ENCODE measurements around the gene ZDHHC7. TPM values are rescaled to one million over a fixed set of nuclear protein-coding genes. Genes with fewer than 3 reads are reported as not detected.
"Not testable (repeated sequence)": the region's sequence is repeated elsewhere in the genome, so short reads cannot be mapped to it uniquely, and the experiment has no call there.

Gene ZDHHC7, protein sequence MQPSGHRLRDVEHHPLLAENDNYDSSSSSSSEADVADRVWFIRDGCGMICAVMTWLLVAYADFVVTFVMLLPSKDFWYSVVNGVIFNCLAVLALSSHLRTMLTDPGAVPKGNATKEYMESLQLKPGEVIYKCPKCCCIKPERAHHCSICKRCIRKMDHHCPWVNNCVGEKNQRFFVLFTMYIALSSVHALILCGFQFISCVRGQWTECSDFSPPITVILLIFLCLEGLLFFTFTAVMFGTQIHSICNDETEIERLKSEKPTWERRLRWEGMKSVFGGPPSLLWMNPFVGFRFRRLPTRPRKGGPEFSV
- total RNA-seq = 10 to 100 TPM; 24.2 to 24.9 TPM

DNA sequence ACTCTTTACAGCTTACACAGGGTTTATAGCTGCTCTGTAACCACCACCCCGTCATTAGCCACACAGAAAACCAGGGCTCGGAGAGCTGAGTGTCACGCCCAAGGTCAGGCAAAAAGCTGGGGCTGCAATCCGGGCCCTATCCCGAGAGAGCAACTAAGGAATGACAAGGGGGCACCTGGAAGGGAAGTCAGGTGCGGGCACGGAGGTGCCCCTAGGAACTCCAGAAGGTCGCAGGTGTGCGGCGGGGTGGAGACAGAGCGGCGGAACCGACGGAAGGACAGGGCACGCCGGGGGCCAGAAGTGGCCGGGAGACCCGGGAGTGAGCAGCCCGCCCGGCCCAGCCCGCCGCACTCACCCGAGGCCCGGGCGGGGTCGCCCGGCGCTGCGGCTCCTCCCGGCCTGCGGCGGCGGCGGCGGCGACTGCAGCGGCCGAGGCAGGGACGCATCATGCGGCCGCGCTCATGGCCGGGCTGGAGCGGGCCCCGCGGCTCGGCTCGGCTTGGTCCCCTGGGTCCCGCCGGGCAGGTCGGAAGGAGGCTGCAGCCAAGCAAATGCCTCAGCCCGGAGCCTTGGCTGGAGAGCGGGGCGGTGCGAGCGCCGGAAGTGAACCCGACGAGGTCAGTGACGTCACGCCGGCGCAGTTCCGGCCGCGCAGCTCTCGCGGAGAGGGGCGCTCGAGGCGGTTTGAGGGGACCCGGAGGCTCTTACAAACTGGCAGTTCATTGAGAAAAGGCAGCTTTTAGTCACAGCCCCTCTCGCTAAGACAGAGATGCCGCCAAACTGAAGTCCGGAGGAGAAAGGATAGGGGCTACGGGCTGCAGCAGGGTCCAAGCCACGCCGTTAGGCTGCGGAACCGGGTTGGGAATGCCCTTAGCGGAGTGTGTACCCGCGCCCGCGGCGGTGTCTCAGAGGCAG is at the start of gene ZDHHC7:
ZDHHC7 (minus strand) TSS at position 605 of the 915 bp plus-strand sequence. CDS start 20,917 bp downstream, outside the sequence.
- peak within 1 kb of the TSS; percentile 98 to 99 for H3K27ac Mint-ChIP-seq
- peak; percentile 97 to 98 for ATAC-seq
- H3K9me3 Mint-ChIP-seq = no peaks in the 10 kb centered on the region
- H3K36me3 Mint-ChIP-seq = peaks cover 14 to 16% of the 10 kb centered on the region in 2 donors
- peak; percentile 81 to 87 for DNase-seq (ENCODE audit: low spot score in 2 of 2)

- no peak overlapping the region for H3K27ac Mint-ChIP-seq
- no peaks in the 10 kb centered on the region for H3K9me3 Mint-ChIP-seq
- no peaks in the 10 kb centered on the region for H3K36me3 Mint-ChIP-seq
- DNase-seq (ENCODE audit: low spot score in 2 of 2) (no peak), ATAC-seq (no peak)
Measured at GRCh38 chr16:85058909-85059308, 47.6 kb upstream of the ZDHHC7 start.

DNA sequence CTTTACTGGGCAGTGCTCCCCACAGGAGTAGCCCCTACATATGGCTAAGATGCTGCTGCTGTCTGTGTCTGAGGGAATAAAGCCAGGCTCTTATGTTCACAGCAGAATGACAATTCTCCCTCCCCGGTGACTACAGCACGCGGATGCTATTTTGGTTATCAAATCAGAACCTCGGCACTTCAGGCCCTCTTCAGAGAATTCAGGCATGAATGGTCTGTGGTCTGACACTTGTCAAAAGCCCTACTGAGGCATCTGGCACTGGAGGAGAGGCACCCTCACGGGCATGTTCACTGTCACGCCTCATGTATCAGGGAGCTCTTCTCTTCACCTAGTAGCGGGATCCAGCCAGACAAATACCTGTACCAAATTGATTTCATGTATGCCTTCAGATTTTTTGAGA is 46.6 kb upstream of the ZDHHC7 start:
- no peaks in the 10 kb centered on the region for H3K36me3 Mint-ChIP-seq
- ATAC-seq = no peak
- H3K9me3 Mint-ChIP-seq = no peaks in the 10 kb centered on the region
- H3K27ac Mint-ChIP-seq = peak overlapping the region; percentile 18 to 44
- no peak for DNase-seq (ENCODE audit: low spot score in 2 of 2)

- H3K27ac Mint-ChIP-seq = peak overlapping the region; percentile 18 to 63
Measured at GRCh38 chr16:85057212-85057889, 46.0 kb upstream of the ZDHHC7 start.

GRCh38 chr16:85056211-85056748 is 44.9 kb upstream of the ZDHHC7 start:
- Mint-ChIP-seq H3K27ac (peak overlapping the region; percentile 82 to 84), H3K9me3 (no peaks in the 10 kb centered on the region), H3K36me3 (no peaks in the 10 kb centered on the region)
- ATAC-seq (no peak), DNase-seq (ENCODE audit: low spot score in 2 of 2) (no peak)

More at GRCh38 chr16:85057212-85057889, 46.0 kb upstream of the ZDHHC7 start:
- no peak for ATAC-seq
- Mint-ChIP-seq H3K36me3 (no peaks in the 10 kb centered on the region), H3K9me3 (no peaks in the 10 kb centered on the region)
- DNase-seq (ENCODE audit: low spot score in 2 of 2) = no peak

DNA sequence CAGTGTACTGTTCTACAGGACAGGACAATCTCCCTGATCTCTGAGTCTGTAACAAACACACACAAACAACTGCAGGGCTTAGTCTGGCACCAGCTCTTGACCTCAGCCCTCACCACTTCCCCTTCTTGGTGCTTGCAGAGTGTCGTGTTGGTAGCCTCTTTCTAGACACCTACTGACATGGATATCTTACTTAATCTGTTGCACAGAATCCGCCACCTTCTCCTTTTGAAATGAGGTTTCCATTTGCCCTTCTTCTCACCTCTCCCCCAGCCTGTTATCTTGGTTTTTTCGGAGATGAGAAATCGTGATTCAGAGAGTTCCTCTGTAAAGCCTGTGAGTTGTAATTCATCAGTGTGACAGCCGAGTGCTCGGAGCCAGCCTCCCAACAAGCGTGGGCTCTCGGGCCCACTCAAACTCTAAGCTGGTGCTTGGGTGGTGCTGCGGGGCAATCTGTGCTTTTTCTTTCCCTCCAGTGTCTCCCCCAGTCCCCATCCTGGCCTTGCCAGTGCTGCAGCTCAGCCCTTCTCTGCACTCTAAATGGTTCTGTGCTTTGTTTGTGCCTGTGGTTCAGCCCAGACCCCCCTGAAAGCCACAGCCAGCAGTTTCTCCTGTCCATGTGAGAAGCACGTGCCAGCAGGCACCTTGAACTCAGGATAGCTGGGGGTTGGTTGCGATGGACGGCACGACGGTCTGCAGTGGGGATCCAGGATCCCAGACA is 44.3 kb upstream of the ZDHHC7 start:
- Mint-ChIP-seq H3K36me3 (no peaks in the 10 kb centered on the region), H3K9me3 (no peaks in the 10 kb centered on the region), H3K27ac (peak overlapping the region; percentile 82 to 84)
- DNase-seq (ENCODE audit: low spot score in 2 of 2) (peak; percentile 49 to 75), ATAC-seq (peak; percentile 92 to 95)

DNA sequence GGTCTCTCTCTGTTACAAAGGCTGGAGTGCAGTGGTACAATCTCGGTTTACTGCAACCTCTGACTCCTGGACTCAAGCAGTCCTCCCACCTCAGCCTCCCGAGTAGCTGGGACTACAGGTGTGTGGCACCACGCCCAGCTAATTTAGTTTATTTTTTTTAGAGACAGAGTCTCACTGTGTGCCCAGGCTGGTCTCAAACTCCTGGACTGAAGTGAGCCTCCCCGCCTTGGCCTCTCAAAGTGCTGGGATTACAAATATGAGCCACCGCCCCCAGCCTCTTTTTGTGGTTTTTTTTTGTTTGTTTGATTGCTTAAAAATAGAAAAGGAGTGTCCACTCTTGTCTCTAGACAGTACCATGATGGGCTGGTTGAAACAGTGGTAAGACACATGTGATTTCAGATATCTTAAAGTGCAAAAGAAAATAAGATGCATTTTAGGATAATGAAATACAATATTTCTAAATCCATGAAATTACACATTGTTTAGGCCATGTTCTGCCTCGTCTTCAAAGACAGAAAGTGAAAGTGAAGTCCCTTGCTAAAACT is 43.7 kb upstream of the ZDHHC7 start:
- H3K27ac Mint-ChIP-seq = peak overlapping the region; percentile 82 to 84
- no peak for DNase-seq (ENCODE audit: low spot score in 2 of 2)
- H3K36me3 Mint-ChIP-seq = no peaks in the 10 kb centered on the region
- ATAC-seq = no peak
- H3K9me3 Mint-ChIP-seq = no peaks in the 10 kb centered on the region

GRCh38 chr16:85054321-85054720 is 43.0 kb upstream of the ZDHHC7 start:
- not testable (repeated sequence) for DNase-seq (ENCODE audit: low spot score in 2 of 2); H3K36me3 Mint-ChIP-seq; H3K9me3 Mint-ChIP-seq; ATAC-seq; H3K27ac Mint-ChIP-seq

DNA sequence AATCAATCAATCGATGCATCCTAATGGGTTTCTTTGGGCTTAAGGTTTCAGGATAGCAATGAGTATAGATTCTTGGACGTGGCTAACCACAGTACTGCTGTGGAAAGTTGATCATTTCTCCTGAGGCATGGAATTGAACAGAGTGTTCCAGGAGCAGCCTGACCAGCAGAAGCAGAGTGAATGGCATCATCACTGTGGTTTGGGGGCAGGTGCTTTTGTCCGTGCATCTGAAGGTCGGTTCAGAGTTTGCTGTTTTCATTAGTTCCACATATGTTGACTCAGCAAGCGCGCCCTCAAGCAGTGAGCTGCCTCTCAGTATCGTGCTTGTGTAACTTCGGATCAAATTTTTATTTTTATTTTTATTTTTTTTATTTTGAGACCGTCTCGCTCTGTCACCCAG is 41.2 kb upstream of the ZDHHC7 start:
- no peak overlapping the region for H3K27ac Mint-ChIP-seq
- no peaks in the 10 kb centered on the region for H3K9me3 Mint-ChIP-seq
- DNase-seq (ENCODE audit: low spot score in 2 of 2) (no peak), ATAC-seq (no peak)
- no peaks in the 10 kb centered on the region for H3K36me3 Mint-ChIP-seq

DNA sequence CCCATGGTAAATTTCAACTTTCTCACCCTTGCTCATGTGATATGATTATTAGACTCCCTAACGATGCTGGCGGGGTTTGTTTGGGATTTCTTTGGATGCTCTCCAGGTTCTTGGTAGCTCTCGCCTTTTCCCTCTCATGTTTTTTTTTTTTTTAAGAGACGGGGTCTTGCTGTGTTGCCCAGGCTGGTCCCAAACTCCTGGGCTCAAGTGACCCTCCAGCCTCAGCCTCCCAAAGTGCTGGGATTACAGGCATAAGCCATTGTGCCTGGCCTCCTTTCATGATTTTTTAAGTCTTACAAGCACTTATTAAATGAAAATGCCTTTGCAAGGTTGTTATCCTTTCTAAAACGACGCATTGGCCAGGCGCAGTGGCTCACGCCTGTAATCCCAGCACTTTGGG is 40.3 kb upstream of the ZDHHC7 start:
- H3K9me3 Mint-ChIP-seq = no peaks in the 10 kb centered on the region
- no peak for ATAC-seq
- DNase-seq (ENCODE audit: low spot score in 2 of 2) = no peak
- no peaks in the 10 kb centered on the region for H3K36me3 Mint-ChIP-seq
- H3K27ac Mint-ChIP-seq = no peak overlapping the region

GRCh38 chr16:85051067-85051581 is 39.8 kb upstream of the ZDHHC7 start:
- Mint-ChIP-seq H3K36me3 (no peaks in the 10 kb centered on the region), H3K27ac (no peak overlapping the region), H3K9me3 (no peaks in the 10 kb centered on the region)
- ATAC-seq = no peak
- DNase-seq (ENCODE audit: low spot score in 2 of 2) = no peak

- Mint-ChIP-seq H3K9me3 (no peaks in the 10 kb centered on the region), H3K36me3 (no peaks in the 10 kb centered on the region)
Measured at GRCh38 chr16:85049706-85050305, 38.5 kb upstream of the ZDHHC7 start.

DNA sequence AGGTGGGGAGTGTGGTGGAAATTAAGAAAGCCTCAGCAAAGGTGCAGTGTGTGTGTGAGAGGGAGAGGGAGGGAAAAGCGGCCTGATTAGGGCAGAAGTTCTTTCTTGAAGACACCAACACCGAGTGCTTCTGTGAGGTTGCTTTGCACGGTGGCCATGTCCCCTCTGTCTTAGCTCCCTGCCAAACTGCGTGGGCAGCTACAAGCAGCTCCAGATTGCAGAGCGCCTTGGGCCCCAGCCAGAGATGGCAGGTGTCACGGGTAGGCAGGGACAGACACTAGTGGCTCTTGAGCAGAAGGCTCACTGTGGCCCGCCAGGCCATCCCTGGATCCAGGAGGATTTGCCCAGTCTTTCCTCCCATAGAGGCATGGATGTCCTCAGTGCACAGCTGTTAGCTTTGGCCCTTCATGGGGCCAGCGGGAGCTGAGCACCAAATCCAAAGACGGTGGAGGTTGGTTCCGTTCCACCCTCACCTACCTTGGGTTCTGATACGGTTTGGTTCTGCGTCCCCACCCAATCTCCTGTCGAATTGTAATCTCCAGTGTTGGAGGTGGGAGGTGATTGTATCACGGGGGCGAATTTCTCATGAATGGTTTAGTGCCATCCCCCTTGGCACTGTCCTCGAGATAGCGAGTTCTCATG is 37.7 kb upstream of the ZDHHC7 start:
- H3K9me3 Mint-ChIP-seq = no peaks in the 10 kb centered on the region
- no peak for ATAC-seq
- no peaks in the 10 kb centered on the region for H3K36me3 Mint-ChIP-seq
- no peak for DNase-seq (ENCODE audit: low spot score in 2 of 2)
- no peak overlapping the region for H3K27ac Mint-ChIP-seq

More at GRCh38 chr16:85049706-85050305, 38.5 kb upstream of the ZDHHC7 start:
- no peak overlapping the region for H3K27ac Mint-ChIP-seq
- DNase-seq (ENCODE audit: low spot score in 2 of 2) (no peak), ATAC-seq (no peak)

DNA sequence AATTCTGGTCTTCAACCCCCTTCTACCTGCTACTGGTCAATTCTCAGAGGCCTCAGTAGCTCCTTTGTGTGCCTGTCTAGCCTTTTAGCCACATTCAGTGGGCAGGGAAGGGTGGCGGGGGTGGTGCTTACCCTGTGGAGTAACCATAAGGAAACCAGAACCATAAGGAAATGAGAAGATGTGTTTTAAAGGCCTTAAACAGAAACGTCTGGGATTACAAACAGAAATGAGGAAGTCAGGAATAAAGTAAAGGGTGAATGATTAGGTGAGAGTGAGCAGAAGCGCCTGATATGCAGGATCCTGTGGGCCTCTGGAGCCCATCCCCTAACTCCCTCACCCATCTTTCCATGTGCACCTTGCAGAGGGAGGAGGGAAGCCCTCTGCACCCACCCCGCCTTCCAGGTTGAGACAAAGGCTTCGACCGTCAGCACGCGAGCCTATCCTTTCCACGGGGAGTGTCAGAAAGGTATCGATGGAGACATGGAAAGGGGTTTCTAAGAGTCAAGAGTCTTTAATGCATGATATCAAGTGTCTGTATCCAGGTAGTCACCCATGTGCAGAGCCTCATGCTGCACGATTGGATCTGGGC is 36.6 kb upstream of the ZDHHC7 start:
- ATAC-seq = no peak
- H3K27ac Mint-ChIP-seq = no peak overlapping the region
- no peak for DNase-seq (ENCODE audit: low spot score in 2 of 2)
- no peaks in the 10 kb centered on the region for H3K9me3 Mint-ChIP-seq
- no peaks in the 10 kb centered on the region for H3K36me3 Mint-ChIP-seq
